H7 (cell line): ENCODE results near the gene SLC9A9. TPM values are rescaled to one million over a fixed set of nuclear protein-coding genes. Genes with fewer than 3 reads are reported as not detected.
"Not testable (repeated sequence)": the region's sequence is repeated elsewhere in the genome, so short reads cannot be mapped to it uniquely, and the experiment has no call there.

ENCODE experiments used
- DNase-seq: peaks from one replicate; pipeline ENCODE4 v3.0.0; 2012
- H3K27me3 ChIP-seq: 2 replicates; pipeline ENCODE4 v1.6.0; 2011; ENCODE audit warnings: mild to moderate bottlenecking, low read length; ENCODE audit not compliant: control insufficient read depth, insufficient read depth
- H3K36me3 ChIP-seq: replicated peaks from 2 replicates; pipeline ENCODE4 v1.5.1; 2011; ENCODE audit warnings: low read length; ENCODE audit not compliant: control insufficient read depth, insufficient read depth
- H3K4me3 ChIP-seq: 2 replicates; pipeline ENCODE4 v1.5.1; 2011; ENCODE audit warnings: low read depth, mild to moderate bottlenecking, control low read depth, low read length, moderate library complexity; ENCODE audit not compliant: insufficient read depth
- total RNA-seq: library from RNA; depleted of rRNA; stranded (reverse); fragments of >200 nt; shearing (Covaris generic); gene quantifications from 2 replicates; pipeline ENCODE4 v1.2.3, GENCODE V29; 2014

SLC9A9 gene
- total RNA-seq, 1 experiment from 2014 or later, result 4.1 TPM

DNA sequence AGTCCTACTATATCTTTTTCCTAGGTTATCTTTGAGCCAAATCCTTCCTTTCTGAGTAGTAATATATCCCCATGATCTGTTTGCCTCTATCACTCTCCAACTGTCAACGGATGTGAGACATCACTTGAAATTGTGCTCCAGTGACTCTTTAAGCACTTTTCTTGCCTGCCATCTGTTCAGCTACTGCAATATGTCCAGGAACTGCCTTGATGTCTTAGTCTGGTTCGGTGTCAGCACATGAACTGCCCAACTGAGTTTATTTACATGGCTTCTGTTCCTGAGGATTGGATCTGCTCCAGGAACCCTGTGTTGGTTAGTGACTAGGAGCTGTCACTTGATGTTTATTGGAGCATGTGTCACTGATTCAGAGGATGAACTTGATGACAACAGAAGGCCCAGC is 116.5 kb downstream of the SLC9A9 start:
- Histone ChIP-seq H3K4me3 (no peak overlapping the region), H3K27me3 (no peaks in the 10 kb centered on the region), H3K36me3 (no peaks in the 10 kb centered on the region)
- no peak for DNase-seq

DNA sequence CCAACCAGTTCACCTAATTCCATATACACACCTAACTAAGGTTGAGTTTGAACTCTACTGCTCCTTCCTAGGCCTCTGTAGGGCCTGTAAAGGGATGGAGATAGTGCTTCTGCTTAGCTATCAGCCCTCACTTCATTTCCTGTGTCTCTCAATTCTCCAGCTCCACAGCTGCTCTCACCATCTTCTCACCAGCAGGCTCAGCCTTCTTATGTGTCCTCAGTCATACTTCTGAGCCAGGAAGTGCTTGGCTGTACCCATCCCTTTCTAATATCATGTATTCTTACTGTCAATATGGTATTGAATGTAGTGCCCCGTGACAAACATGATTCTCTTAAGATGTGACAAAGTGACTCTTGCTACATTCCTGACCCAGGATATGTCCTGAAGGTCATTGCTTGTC is 116.9 kb downstream of the SLC9A9 start:
- H3K4me3 ChIP-seq, result no peak overlapping the region
- DNase-seq, result no peak
- no peaks in the 10 kb centered on the region for H3K27me3 ChIP-seq
- no peaks in the 10 kb centered on the region for H3K36me3 ChIP-seq

DNA sequence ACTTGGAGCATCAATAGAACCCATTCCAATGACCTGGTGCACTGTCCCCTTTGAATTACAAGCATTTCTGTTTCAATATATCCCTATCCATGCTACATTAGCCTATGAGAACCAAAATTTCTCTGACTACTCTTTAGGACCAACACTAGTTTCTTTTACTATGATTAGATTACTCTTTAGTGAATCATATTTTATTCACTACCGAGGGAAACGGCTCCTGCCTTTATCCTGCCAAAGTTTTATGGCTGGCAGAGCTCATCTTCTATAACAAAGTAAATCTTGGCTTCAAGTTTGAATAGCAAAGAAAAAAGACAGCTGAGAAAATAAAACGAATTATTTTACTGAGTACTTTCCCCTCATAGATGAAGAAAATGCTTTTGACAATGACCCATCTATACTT is 120.9 kb downstream of the SLC9A9 start:
- Histone ChIP-seq H3K27me3 (no peaks in the 10 kb centered on the region), H3K4me3 (no peak overlapping the region), H3K36me3 (no peaks in the 10 kb centered on the region)
- DNase-seq, result no peak

DNA sequence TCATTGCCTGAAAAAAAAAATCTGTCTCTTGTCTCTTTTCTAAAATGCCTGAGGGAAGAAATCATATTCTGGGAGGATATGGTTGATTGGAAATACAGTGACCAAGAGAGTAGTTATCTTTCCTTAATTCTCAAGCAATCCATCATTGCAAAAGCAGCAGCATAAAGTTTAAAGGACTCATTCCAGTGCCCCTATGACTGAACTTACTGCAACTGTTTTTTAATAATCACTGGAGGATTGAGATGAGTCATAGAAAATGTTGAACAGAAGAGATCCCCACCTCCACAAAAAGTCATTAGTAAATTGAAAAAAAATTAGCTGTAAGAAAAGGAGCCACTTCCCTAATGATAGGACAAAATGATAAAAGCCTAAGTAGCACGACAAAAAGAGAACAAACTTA is 121.5 kb downstream of the SLC9A9 start:
- no peaks in the 10 kb centered on the region for H3K36me3 ChIP-seq
- H3K4me3 ChIP-seq, result no peak overlapping the region
- no peaks in the 10 kb centered on the region for H3K27me3 ChIP-seq
- DNase-seq, result no peak

DNA sequence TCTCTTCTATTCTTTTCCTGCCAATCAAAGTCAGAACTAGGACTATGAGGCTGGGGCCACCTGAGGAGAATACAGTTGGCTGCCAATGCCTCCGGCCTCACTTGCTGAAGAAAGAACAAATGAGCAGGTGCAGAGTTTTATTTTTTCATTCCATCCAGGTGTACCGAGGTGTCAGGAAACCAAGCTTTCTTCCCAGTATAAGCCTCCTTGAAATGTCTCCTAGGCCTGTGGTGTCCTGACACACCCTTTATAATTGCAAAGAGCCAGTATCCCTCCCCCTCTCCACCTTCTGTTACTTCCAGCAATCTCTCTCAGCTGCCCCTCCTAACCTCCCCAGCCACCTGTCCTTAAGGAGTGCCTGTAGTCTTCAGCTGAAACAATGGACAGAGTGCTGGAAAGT is 127.9 kb downstream of the SLC9A9 start:
- no peak for DNase-seq
- no peak overlapping the region for H3K4me3 ChIP-seq
- no peaks in the 10 kb centered on the region for H3K27me3 ChIP-seq
- H3K36me3 ChIP-seq, result no peaks in the 10 kb centered on the region

DNA sequence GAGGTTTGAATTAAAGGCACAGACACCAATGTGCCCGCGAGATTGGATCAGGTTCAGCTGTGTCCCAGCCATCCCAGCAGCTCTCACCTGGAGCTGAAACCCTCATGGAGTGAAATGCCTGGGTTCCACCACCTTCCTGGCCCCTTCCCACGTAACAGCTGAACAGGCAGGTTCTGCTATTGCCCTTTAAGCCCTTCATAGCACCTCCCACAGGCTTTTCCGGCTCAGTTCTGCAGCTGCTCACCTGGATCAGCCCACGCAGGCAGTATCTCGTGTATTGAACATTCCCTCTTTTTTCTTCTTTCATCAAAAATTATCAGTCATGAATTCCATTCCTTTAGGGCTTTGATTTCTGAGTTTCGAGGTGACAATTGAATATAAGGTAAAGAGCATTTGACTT is 129.8 kb downstream of the SLC9A9 start:
- DNase-seq, result peak; percentile 10
- Histone ChIP-seq H3K36me3 (no peaks in the 10 kb centered on the region), H3K4me3 (no peak overlapping the region), H3K27me3 (no peaks in the 10 kb centered on the region)

DNA sequence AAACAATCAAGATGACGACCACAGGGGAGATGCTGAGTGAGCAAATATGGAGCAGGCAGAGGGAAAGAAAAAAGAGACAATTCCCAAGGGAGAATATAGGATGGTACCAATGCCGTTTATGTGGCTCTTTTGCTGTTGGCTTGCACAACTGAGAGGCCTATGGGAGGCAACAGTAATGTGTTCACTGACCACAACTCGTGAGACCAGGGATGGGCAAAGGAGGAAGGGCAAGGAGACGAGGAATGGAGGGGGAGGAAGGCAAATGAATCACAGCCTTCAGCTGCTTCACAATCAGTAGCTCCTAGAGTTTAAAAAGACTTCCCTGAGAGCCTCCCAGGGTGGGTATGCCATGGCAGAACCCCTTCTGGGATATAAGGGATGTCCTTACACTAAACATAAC is 131.5 kb downstream of the SLC9A9 start:
- DNase-seq, result no peak
- Histone ChIP-seq H3K27me3 (no peaks in the 10 kb centered on the region), H3K4me3 (no peak overlapping the region), H3K36me3 (no peaks in the 10 kb centered on the region)

DNA sequence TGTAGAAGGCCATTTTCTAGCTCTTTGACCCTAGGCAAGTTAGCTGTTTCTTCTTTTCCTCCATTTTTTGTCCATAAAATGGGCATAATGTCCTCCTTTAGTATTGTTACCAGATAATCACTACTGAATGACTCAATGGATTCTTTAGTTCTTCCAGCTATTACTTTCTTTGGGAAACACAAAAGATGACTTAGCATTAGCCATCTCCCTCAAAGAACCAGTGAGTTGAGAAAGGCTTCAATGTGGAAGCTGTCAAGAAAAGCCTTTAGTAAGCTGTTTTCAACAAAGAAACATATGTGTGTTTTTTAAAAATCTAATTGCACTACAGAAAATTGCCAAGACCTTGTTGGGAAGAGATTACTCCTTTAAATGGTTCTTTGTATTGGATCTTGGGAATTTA is 135.7 kb downstream of the SLC9A9 start:
- no peak overlapping the region for H3K4me3 ChIP-seq
- no peak for DNase-seq
- no peaks in the 10 kb centered on the region for H3K27me3 ChIP-seq
- H3K36me3 ChIP-seq, result no peaks in the 10 kb centered on the region

DNA sequence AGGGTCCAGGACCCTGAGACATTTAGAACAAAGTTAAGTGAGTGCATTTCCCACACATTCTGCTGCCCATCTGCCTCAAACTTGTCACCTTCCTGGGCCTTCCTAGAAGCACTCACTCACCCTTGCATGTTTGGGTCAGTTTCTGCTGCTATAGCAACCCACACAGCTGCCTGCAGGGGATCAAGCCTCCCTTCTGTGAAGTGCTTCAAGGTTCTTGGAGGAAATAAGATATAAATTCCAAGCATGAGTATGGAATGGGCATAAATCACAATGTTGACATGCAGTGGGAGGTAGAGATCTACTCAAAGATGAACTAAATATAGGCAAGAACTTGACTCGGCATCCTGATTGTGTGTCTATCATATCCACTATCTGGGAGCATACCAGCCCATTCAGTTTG is 140.4 kb downstream of the SLC9A9 start:
- Histone ChIP-seq H3K36me3 (no peaks in the 10 kb centered on the region), H3K4me3 (no peak overlapping the region), H3K27me3 (no peaks in the 10 kb centered on the region)
- no peak for DNase-seq

DNA sequence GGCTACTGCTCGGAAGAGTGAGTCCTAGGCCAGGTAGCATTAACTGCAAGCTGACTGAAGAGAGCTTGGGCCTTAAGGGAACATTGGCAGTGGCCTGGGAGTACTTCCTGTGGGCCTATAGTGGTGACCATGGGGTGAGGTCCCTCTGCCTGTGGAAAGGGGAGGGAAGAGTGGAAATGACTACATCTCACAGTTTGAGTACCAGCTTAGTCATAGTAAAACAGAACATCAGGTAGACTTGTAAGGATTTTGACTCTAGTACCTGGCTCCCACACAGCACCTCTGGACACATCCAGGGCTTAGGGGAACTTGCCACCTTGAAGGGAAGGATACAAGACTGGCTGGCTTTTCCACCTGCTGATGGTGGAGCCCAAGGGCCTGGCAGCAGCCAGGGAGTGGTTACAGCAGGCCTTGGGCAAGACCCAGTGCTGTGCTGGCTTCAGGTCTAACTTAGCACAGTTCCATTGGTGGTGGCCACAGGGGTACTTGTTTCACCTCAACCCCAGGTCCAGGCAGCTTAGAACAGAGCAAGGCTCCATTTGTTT is 147.8 kb downstream of the SLC9A9 start:
- no peak for DNase-seq
- H3K27me3 ChIP-seq, result no peaks in the 10 kb centered on the region
- no peak overlapping the region for H3K4me3 ChIP-seq
- H3K36me3 ChIP-seq, result no peaks in the 10 kb centered on the region

DNA sequence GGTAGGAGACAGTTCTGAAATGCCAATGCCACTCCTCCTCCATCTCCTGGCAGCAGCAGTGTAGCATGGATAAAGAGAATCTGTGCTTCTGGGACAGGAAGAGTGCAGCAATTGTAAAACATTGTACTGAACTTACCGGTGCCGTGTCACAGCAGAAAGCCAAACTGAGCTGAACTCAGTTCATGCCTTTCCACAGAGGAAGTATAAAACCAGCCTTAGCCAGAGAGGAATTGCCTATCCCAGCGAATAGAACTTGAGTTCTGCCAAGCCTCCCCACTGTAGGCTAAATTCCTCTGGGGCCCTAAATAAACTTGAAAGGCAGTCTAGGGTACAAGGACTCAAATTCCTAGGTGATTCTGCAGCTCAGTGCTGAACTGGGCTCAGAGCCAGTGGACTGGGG is 148.8 kb downstream of the SLC9A9 start:
- Histone ChIP-seq H3K27me3 (no peaks in the 10 kb centered on the region), H3K4me3 (no peak overlapping the region), H3K36me3 (no peaks in the 10 kb centered on the region)
- DNase-seq, result no peak

DNA sequence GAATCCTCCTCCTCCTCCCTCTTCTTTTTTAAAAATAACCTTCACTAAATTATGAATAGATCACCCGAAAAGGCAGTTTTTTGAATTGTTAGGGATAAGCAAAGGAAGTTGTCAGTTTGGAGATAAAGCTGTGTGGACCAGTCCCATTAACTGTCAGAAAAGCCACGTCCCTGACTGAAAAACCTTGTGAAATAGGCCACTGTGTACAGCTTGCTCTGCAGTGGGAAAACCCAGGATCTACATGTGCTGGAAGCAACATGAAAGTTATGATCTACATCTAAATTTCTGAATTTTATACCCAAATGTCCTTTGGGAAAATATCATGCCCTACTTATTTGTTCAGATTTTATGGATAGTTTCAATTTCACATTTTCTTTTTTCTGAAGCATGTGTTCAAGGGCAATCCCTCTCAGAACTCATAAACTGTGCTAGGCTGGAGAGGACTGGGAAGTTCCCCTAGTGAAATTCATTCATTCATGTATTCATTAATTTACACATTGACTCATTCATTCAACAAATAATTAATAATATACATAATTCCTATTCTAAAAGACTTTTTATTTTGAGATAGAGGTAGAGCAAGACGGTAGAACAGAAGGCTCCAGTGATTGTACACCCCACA is 149.5 kb downstream of the SLC9A9 start:
- Histone ChIP-seq H3K4me3 (no peak overlapping the region), H3K36me3 (no peaks in the 10 kb centered on the region), H3K27me3 (no peaks in the 10 kb centered on the region)
- no peak for DNase-seq

DNA sequence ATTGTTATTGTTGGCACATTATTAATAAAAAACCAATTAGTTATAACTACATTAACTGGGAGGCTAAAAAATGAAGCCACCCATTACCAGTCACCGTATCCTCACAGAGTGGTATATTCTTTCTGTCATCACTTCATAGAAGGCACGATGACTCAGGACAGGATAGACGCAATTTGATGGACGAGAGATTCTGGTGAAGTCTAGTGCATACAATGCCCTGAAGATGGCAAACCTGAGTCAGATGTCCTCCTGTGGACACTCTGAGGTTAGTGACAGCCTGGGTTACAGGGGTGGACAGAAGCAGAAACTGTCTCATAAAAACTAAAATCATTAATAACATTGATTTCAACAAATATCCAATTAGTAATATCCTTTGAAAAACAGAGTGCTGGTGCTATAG is 150.3 kb downstream of the SLC9A9 start:
- DNase-seq, result no peak
- Histone ChIP-seq H3K4me3 (no peak overlapping the region), H3K27me3 (no peaks in the 10 kb centered on the region), H3K36me3 (no peaks in the 10 kb centered on the region)

DNA sequence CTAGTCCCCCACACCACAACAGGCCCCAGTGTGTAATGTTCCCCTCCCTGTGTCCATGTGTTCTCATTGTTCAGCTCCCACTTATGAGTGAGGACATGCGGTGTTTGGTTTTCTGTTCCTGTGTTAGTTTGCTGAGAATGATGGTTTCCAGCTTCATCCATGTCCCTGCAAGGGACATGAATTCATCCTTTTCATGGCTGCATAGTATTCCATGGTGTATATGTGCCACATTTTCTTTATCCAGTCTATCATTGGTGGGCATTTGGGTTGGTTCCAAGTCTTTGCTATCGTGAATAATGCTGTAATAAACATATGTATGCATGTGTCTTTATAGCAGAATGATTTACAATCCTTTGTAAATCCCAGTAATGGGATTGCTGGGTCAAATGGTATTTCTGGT is 152.9 kb downstream of the SLC9A9 start:
- not testable (repeated sequence) for DNase-seq, H3K4me3 ChIP-seq, H3K36me3 ChIP-seq, H3K27me3 ChIP-seq

DNA sequence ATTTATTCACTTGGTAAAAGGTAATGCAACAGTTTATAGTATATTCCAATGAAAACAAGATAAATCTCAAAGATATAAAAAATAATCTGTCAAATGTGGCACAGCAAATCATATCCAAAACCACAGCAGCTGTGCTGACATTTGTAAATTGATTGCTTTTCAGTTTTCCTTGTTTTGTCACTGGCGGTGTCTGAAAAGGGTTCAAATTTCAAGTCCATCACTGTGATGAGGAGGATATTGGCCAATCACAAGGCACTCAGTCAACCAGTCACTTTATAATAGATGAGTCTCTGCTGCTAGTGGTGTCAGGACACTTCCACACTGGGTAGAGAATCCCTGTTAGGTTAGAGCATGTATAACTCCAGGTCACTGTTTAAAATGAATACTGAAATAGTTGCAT is 154.8 kb downstream of the SLC9A9 start:
- DNase-seq, result no peak
- H3K36me3 ChIP-seq, result no peaks in the 10 kb centered on the region
- H3K27me3 ChIP-seq, result no peaks in the 10 kb centered on the region
- no peak overlapping the region for H3K4me3 ChIP-seq

DNA sequence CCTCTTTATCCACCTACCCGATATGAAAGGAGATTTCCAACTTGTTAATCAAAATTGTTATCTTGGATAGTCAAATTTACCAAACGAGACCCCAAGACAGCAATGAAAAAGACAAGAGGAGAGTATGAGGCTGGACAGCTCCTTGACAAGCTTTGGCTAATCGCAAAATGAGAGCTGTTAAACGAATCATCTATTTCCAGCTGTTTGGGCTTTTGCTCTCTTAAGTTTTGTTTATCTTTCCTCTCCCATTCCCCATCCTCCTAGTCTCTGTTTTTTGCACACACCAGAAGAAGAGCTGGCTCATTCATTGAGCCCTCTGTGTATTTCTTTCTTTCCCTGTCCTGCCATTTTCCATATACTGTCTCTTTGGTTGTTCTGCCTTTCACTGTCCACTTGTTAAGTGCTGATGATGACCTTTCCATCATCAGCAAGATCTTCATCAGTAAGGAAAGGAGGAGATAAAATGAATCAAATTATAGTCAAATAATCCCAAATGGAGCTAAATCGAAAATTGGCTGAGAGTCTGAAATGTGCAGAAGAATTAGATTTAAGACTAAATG is 161.6 kb downstream of the SLC9A9 start:
- Histone ChIP-seq H3K4me3 (no peak overlapping the region), H3K36me3 (no peaks in the 10 kb centered on the region), H3K27me3 (no peaks in the 10 kb centered on the region)
- no peak for DNase-seq
